Neural cell (in vitro differentiated cells): ENCODE measurements around the gene HBM. TPM values are rescaled to one million over a fixed set of nuclear protein-coding genes. Genes with fewer than 3 reads are reported as not detected.
"Not testable (repeated sequence)": the region's sequence is repeated elsewhere in the genome, so short reads cannot be mapped to it uniquely, and the experiment has no call there.

Experiments used
- H2AFZ ChIP-seq: fragments of 200-600, 300-800 bp; sonication (generic), shearing (Covaris generic); 2 replicates; pipeline ENCODE4 v1.6.0; 2014; ENCODE audit warnings: low read depth, mild to moderate bottlenecking, antibody characterized with exemption, low read length, moderate library complexity
- H3F3A ChIP-seq: fragments of 200-600 bp; shearing (Covaris generic); 2 replicates; pipeline ENCODE4 v1.6.1; 2016; ENCODE audit warnings: mild to moderate bottlenecking, moderate library complexity, mixed read lengths, antibody characterized with exemption, low read length; ENCODE audit not compliant: insufficient read depth, poor library complexity, severe bottlenecking
- H3K27ac ChIP-seq: fragments of 200-600, 300-800 bp; sonication (generic), shearing (Covaris generic); 2 replicates; pipeline ENCODE4 v1.5.1; 2014; ENCODE audit warnings: mild to moderate bottlenecking, low read length, moderate library complexity
- H3K27me3 ChIP-seq: fragments of 300-800, 200-600 bp; sonication (generic), shearing (Covaris generic); 2 replicates; pipeline ENCODE4 v1.6.0; 2014; ENCODE audit warnings: mild to moderate bottlenecking, low read depth, low read length, moderate library complexity; ENCODE audit not compliant: insufficient read depth
- H3K36me3 ChIP-seq: fragments of 300-800, 200-600 bp; sonication (generic), shearing (Covaris generic); 2 replicates; pipeline ENCODE4 v1.5.1; 2014; ENCODE audit warnings: mild to moderate bottlenecking, antibody characterized with exemption, low read length, moderate library complexity; ENCODE audit not compliant: insufficient read depth
- H3K4me2 ChIP-seq: fragments of 300-800, 200-600 bp; sonication (generic), shearing (Covaris generic); 2 replicates; pipeline ENCODE4 v1.6.0; 2014; ENCODE audit warnings: mild to moderate bottlenecking, low read length
- H3K4me3 ChIP-seq: fragments of 300-800, 200-600 bp; sonication (generic), shearing (Covaris generic); 2 replicates; pipeline ENCODE4 v1.5.1; 2014; ENCODE audit warnings: mild to moderate bottlenecking, low read length, moderate library complexity
- H3K79me2 ChIP-seq: fragments of 200-600 bp; shearing (Covaris generic); replicated peaks from 2 replicates; pipeline ENCODE4 v1.6.0; 2014; ENCODE audit warnings: mild to moderate bottlenecking, low read length, moderate library complexity; ENCODE audit not compliant: insufficient read depth
- H3K9ac ChIP-seq: fragments of 300-800, 200-600 bp; sonication (generic), shearing (Covaris generic); 2 replicates; pipeline ENCODE4 v1.6.1; 2016; ENCODE audit warnings: mild to moderate bottlenecking, low read length, mixed read lengths
- H3K9me2 ChIP-seq: fragments of 200-600 bp; shearing (Covaris generic); 2 replicates; pipeline ENCODE4 v1.6.1; 2016; ENCODE audit warnings: mild to moderate bottlenecking, low read length, mixed read lengths; ENCODE audit not compliant: insufficient read depth
- H3K9me3 ChIP-seq: fragments of 200-600, 300-800 bp; sonication (generic), shearing (Covaris generic); 2 replicates; pipeline ENCODE4 v1.6.1; 2016; ENCODE audit warnings: mild to moderate bottlenecking, mixed run types, low read length, moderate library complexity, mixed read lengths
- H4K20me1 ChIP-seq: fragments of 200-600 bp; shearing (Covaris generic); 2 replicates; pipeline ENCODE4 v1.6.1; 2016; ENCODE audit warnings: mild to moderate bottlenecking, mixed run types; ENCODE audit not compliant: insufficient read depth
- polyA plus RNA-seq: library from polyadenylated mRNA; depleted of rRNA; stranded (reverse); fragments of >200 nt; gene quantifications from 2 replicates; pipeline ENCODE4 v1.2.3, GENCODE V29; 2014
- small RNA-seq, 3 experiments: library from RNA; depleted of rRNA; stranded (forward); fragments of <200 nt; gene quantifications; one replicate each; pipeline ENCODE3, GENCODE V24; 2012
- TF ChIP-seq, protein P1 (sequence below): fragments of 450-650 bp; IDR thresholded peaks from 2 replicates; pipeline ENCODE4 v1.5.1; 2014; ENCODE audit warnings: antibody characterized with exemption, mild to moderate bottlenecking, moderate library complexity; ENCODE audit not compliant: poor library complexity, severe bottlenecking

The HBM gene
- polyA plus RNA-seq, 1 donor from 2014 or later = not detected

GRCh38 chr16:209359-209758 lies 43.6 kb downstream of the HBM start:
- H3K9me3 ChIP-seq, H3K9ac ChIP-seq: not testable (repeated sequence)
- peaks cover 14% of the 10 kb centered on the region for H3K36me3 ChIP-seq

DNA sequence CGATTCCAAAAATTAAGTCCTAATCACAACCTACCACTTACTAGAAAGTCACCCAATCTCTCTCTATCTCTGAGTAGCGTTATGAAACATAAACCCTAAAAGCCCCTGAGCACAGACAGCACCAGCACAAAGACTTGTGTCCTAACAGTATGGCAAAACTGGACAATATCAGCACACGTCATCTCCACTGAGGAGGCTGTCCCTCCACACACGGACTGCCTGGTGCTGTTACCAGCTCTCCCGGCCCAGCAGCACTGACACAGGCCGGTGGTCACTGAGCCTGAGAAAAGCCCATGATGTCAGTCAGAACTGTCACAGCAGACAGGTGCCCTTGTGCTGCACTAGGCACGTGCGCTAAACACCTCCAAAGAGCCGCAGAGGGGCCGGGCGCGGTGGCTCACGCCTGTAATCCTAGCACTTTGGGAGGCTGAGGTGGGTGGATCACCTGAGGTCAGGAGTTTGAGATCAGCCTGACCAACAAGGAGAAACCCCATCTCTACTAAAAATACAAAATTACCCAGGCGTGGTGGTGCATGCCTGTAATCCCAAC lies 45.9 kb downstream of the HBM start:
- H4K20me1 ChIP-seq, H3K4me3 ChIP-seq, H2AFZ ChIP-seq, H3K9me3 ChIP-seq, H3K27me3 ChIP-seq, H3K9ac ChIP-seq, H3F3A ChIP-seq, H3K9me2 ChIP-seq, H3K4me2 ChIP-seq, H3K27ac ChIP-seq: not testable (repeated sequence)
- Histone ChIP-seq H3K79me2 (peaks cover 29% of the 10 kb centered on the region), H3K36me3 (peaks cover 10% of the 10 kb centered on the region)

More at GRCh38 chr16:209359-209758, 43.6 kb downstream of the HBM start:
- H4K20me1 ChIP-seq, H3F3A ChIP-seq, H3K4me2 ChIP-seq, H3K4me3 ChIP-seq, H3K27ac ChIP-seq, H3K27me3 ChIP-seq, H2AFZ ChIP-seq, H3K9me2 ChIP-seq: not testable (repeated sequence)
- H3K79me2 ChIP-seq = peaks cover 19% of the 10 kb centered on the region

- no peaks in the 10 kb centered on the region for H3K9me3 ChIP-seq
- H2AFZ ChIP-seq = no peak overlapping the region
- H3K27me3 ChIP-seq = no peaks in the 10 kb centered on the region
- peaks cover 9% of the 10 kb centered on the region for H3K36me3 ChIP-seq
- H3K4me2 ChIP-seq = no peak overlapping the region
- H3K79me2 ChIP-seq = peaks cover 29% of the 10 kb centered on the region
- TF ChIP-seq, protein P1, sequence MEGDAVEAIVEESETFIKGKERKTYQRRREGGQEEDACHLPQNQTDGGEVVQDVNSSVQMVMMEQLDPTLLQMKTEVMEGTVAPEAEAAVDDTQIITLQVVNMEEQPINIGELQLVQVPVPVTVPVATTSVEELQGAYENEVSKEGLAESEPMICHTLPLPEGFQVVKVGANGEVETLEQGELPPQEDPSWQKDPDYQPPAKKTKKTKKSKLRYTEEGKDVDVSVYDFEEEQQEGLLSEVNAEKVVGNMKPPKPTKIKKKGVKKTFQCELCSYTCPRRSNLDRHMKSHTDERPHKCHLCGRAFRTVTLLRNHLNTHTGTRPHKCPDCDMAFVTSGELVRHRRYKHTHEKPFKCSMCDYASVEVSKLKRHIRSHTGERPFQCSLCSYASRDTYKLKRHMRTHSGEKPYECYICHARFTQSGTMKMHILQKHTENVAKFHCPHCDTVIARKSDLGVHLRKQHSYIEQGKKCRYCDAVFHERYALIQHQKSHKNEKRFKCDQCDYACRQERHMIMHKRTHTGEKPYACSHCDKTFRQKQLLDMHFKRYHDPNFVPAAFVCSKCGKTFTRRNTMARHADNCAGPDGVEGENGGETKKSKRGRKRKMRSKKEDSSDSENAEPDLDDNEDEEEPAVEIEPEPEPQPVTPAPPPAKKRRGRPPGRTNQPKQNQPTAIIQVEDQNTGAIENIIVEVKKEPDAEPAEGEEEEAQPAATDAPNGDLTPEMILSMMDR = no peak
- H3K27ac ChIP-seq = no peak overlapping the region
- H3K4me3 ChIP-seq = no peak overlapping the region
- no peaks in the 10 kb centered on the region for H3K9me2 ChIP-seq
- H3F3A ChIP-seq = no peaks in the 10 kb centered on the region
- H3K9ac ChIP-seq = no peak overlapping the region
- H4K20me1 ChIP-seq = peaks cover 8% of the 10 kb centered on the region
Measured at GRCh38 chr16:212999-213398, 47.2 kb downstream of the HBM start.

Small RNA genes lying within 50 kb of the gene (small RNA-seq; reads per million reads assigned to genes)
- gene RF00019 = 0 to 1.2 (median 0) reads per million in 3 experiments

Other genes starting within 250 kb of the HBM start
- gene POLR3K, start 112.4 kb upstream of the HBM start, polyA plus RNA-seq = 7.1 and 7.5 TPM in 2 replicates
- gene SNRNP25, start 112.2 kb upstream of the HBM start, polyA plus RNA-seq = 45.3 and 46.4 TPM in 2 replicates
- 0.21 and 1.0 TPM in 2 replicates for gene RHBDF1, start 93.3 kb upstream of the HBM start, polyA plus RNA-seq
- gene MPG, start 87.8 kb upstream of the HBM start, polyA plus RNA-seq = 70.9 and 102 TPM in 2 replicates
- 6.1 and 11.5 TPM in 2 replicates for gene NPRL3, start 27.3 kb upstream of the HBM start, polyA plus RNA-seq
- gene HBZ, start 13.3 kb upstream of the HBM start, polyA plus RNA-seq = not detected in 2 replicates
- gene HBA2, start 6.9 kb downstream of the HBM start, polyA plus RNA-seq = not detected in 2 replicates
- not detected in 2 replicates for gene HBA1, start 10.7 kb downstream of the HBM start, polyA plus RNA-seq
- gene HBQ1, start 14.5 kb downstream of the HBM start, polyA plus RNA-seq = 3.9 and 4.5 TPM in 2 replicates
- gene LUC7L, start 63.5 kb downstream of the HBM start, polyA plus RNA-seq = 564 and 580 TPM in 2 replicates
- 29.9 and 31.7 TPM in 2 replicates for gene FAM234A, start 68.8 kb downstream of the HBM start, polyA plus RNA-seq
- gene RGS11, start 110.0 kb downstream of the HBM start, polyA plus RNA-seq = 3.5 and 4.7 TPM in 2 replicates
- 176 and 247 TPM in 2 replicates for gene ARHGDIG, start 114.6 kb downstream of the HBM start, polyA plus RNA-seq
- 109 and 142 TPM in 2 replicates for gene PDIA2, start 117.2 kb downstream of the HBM start, polyA plus RNA-seq
- gene AXIN1, start 186.7 kb downstream of the HBM start, polyA plus RNA-seq = 30.5 and 34.3 TPM in 2 replicates
- 134 and 182 TPM in 2 replicates for gene MRPL28, start 204.6 kb downstream of the HBM start, polyA plus RNA-seq
- 36.7 and 47.3 TPM in 2 replicates for gene PGAP6, start 216.0 kb downstream of the HBM start, polyA plus RNA-seq
- 63.4 and 65.2 TPM in 2 replicates for gene NME4, start 231.2 kb downstream of the HBM start, polyA plus RNA-seq
- 58.8 and 71.8 TPM in 2 replicates for gene DECR2, start 235.9 kb downstream of the HBM start, polyA plus RNA-seq